Measurements from ENCODE around the gene ZNF281.
"Not testable (repeated sequence)": the region's sequence is repeated elsewhere in the genome, so short reads cannot be mapped to it uniquely, and the experiment has no call there.

The ZNF281 gene

DNA sequence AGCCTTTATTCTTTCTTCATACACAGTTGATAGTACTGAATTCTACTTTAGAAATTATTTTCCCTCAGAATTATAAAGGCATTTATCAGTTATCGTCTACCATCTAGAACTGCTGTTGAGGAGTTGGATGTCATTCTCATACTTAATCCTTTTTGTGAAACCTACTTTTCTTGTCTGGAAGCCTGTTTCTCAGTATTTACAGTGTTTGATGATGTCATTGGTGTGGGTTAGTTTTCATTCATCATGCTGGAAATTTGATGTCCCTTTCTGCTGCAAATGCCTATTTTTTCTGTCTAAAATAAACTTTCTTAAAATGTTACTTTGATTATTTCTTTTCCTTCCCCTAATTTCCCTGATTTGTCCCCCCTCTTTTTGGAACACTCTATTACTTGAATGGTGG is 22.8 kb upstream of the ZNF281 start:
- Histone ChIP-seq H3K27ac (no peak overlapping the region), H3K4me3 (no peak overlapping the region)

DNA sequence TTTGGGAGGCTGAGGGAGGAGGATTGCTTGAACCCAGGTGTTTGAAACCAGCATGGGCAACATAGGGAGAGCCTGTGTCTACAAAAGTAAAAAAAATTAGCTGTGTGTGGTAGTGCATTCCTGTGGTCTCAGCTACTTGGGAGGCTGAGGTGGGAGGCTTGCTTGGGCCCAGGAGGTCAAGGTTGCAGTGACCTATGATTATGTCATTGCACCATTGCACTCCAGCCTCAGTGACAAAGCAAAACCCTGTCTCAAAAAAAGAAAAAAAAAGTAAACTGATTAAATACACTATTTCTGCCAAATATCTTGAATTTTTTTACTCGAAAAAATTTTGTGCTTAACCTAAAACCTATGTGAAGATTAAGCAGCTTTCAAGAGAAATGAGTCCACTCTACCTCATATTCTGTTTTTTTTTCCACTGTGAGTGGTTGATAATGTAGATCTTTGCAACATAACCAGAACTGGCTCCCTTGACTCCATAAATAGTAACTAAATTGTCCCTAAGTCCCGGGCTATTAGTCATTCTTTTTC is 19.4 kb upstream of the ZNF281 start:
- no peak overlapping the region for H3K27ac ChIP-seq
- no peak overlapping the region for H3K4me3 ChIP-seq

DNA sequence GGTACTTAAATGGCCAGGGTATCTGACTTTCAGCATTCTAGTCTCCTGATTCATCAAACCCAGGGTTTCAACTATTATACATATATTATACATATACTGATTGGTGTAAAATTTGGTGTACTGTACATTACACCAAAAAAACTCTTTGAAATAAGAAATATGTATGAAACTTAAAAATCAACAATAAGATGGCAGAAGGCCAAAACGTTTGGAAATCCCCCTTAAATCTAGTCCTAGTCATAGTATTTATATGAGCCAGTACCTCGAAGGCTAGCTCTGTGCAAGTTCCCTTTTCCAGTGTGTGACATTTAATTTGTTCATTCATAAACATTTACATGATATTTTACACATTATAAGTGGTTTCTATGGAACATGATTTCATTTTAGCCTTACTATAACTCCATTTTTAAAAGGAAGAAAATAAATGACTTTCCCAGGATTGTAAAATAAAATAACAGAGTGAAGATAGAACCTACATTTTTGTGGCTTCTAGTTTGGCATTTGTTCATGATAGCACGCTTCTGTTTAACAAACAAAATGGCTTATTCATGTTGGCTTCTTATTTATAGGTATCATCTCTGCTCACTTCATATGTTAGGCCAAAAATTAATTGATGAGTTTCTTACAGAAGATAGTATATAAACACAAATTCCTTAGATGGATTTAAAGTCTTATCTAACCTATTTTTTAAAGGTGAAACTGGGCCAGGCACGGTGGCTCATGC is 18.8 kb upstream of the ZNF281 start:
- Histone ChIP-seq H3K4me3 (no peak overlapping the region), H3K27ac (no peak overlapping the region)

DNA sequence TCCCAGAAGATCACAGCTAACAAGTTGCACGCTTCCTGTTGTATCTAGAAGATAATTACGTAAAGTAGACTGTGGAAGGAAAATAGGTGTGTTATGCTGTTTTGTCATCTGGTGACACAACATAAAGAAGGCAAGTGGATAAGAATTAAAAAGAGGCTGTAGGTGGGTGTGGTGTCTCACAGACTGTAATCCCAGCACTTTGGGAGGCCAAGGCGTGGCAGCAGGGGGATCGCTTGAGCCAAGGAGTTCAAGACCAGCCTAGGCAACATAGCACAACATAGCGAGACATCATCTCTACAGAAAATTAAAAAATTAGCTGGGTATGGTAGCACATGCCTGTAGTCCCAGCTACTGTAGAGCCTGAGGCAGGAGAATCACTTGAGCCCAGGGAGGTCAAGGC is 17.9 kb upstream of the ZNF281 start:
- Histone ChIP-seq H3K27ac (no peak overlapping the region), H3K4me3 (no peak overlapping the region)

DNA sequence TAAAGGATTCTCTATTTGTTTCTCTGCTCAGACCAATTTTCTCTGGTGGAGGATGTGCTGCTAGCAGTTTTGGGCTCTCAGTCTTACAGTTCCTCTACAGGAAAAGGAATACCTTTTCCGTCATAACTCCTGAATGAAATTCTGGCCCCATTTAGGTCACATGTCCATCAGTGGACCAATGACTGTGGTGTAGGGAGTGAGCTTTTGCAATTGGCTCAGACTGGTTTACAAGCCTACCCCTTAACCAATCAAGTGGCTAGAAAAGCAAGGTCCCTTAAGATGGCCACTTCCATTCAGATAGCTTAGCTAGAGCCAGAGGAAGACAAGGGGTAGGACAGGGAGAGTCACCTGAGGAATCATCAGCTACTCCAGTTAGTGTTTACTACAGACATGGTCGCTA is 16.4 kb upstream of the ZNF281 start:
- Histone ChIP-seq H3K27ac (no peak overlapping the region), H3K4me3 (no peak overlapping the region)

DNA sequence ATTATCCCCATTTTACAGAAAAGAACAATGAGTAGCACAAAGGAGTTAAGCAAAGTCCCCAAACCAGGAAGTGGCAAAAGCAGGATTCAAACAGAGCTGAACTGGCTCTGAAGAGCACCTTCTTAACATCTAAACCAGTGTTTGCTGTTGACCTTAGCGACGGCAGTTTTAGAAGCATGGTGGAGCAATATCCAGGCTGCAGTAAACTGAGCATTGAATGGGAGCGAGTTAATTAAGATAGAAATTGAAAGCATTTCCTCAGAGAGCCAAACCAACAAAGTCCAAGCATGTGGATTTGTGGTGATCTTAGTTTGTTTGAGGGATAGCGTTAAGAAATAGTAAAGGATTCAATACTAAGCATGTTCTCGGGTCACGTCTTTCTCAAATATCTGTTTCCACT is 13.4 kb upstream of the ZNF281 start:
- no peak overlapping the region for H3K4me3 ChIP-seq
- H3K27ac ChIP-seq = no peak overlapping the region

DNA sequence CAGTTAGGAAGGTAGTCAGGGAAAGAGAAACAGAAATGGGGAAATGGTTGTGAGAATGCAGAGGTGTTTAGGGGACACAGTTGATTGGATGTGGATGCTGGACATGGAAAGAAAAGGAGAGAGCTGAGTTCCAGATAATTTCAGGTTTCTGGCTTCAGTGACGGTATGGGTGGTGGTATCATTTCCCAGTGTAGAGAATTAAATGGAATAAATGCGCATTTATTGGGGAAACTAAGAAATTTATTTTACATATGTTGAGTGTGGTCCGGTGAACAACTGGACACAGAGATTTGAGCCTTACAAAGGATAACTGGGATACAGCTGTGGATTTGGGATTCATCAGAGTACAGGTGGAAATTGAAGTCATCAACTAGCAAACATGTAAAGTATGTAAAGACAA is 12.4 kb upstream of the ZNF281 start:
- H3K27ac ChIP-seq = no peak overlapping the region
- no peak overlapping the region for H3K4me3 ChIP-seq

DNA sequence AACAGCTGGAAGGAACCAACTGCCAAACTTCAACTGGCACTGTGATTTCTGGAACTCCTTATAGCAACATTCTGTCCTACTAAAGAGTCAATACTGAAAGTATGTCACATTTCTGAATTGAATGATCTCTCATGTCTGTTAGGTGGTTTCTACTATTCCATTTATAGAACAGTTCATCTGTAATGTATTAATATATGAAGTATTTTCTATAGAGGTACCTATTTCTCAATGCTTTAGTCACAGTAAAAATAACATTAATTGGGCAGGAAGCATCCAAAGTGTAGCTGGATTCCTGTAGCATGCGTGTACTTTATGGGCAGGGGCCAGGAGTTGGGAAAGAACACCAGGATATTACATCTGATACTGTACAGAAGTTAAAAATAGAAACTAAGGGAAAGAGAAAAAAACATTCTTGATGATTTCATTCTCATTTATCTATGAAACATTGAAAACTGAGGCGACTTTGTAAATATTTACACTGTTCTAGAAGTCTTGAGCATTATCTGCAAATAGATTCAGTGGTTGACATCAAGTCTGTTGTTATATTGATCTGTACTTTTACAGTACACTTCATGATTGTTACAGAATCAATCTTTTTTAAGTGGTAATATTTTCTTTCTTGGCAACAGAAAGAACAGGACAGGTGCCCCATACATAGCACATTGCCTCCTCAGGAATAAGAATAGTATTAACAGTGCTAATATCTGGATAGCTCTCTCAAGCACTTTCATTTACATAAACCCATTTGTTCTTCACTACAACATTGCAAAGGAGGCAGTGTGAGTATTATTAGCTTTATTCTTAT is 6.2 kb upstream of the ZNF281 start:
- no peak overlapping the region for H3K4me3 ChIP-seq
- peak overlapping the region in 4 of 21 experiments; percentile 34 to 75 (median 58) for H3K27ac ChIP-seq

DNA sequence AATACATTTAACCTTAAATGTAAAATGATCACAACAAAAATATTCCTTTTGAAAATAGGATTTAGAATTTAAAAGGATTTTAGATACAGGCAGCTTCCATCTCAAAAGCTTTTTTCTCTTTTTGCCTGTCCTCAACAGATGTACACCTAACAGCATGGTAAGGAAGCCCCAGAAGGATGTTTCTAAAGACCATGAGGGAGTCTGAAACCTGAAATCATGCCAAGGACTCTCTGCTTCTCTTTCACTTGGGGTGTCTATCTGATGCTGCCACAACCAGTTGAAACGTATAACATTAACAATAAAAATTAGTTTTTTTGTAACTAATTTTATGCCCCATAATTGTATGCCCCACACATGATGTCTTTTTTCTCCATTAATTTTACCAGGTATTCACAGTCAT is 5.4 kb upstream of the ZNF281 start:
- no peak overlapping the region for H3K4me3 ChIP-seq
- H3K27ac ChIP-seq = peak overlapping the region in 3 of 21 experiments; percentile 28 to 67 (median 46)

DNA sequence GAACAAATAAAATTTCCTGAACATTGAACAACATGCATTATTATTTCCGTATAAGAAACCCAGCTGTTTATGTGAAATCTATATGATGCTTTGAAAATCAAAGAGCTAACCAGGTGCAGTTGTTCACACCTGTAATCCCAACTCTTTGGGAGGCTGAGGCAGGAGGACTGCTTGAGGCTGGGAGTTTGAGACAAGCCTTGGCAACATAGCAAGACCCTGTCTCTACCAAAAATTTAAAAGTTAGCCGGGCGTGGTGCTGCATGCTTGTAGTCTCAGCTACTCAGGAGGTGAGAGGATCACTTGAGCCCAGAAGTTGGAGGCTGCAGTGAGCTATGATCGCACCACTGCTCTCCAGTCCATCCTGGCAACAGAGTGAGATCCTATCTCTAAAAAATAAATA is 4.8 kb upstream of the ZNF281 start:
- no peak overlapping the region for H3K27ac ChIP-seq
- H3K4me3 ChIP-seq = no peak overlapping the region

DNA sequence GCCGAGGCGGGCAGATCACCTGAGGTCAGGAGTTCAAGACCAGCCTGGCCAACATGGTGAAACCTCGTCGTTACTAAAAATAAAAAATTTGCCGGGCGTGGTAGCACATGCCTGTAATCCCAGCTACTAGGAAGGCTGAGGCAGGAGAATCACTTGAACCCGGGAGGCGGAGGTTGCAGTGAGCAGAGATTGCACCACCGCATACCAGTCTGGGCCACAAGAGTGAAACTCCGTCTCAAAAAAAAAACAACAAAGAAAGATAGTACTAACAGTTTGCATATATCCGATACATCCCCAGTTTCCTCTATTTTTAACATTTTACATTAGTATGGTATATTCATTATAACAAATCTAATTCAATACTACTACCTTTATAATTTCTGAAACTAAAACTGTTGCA is 3.9 kb upstream of the ZNF281 start:
- not testable (repeated sequence) for H3K4me3 ChIP-seq, H3K27ac ChIP-seq

DNA sequence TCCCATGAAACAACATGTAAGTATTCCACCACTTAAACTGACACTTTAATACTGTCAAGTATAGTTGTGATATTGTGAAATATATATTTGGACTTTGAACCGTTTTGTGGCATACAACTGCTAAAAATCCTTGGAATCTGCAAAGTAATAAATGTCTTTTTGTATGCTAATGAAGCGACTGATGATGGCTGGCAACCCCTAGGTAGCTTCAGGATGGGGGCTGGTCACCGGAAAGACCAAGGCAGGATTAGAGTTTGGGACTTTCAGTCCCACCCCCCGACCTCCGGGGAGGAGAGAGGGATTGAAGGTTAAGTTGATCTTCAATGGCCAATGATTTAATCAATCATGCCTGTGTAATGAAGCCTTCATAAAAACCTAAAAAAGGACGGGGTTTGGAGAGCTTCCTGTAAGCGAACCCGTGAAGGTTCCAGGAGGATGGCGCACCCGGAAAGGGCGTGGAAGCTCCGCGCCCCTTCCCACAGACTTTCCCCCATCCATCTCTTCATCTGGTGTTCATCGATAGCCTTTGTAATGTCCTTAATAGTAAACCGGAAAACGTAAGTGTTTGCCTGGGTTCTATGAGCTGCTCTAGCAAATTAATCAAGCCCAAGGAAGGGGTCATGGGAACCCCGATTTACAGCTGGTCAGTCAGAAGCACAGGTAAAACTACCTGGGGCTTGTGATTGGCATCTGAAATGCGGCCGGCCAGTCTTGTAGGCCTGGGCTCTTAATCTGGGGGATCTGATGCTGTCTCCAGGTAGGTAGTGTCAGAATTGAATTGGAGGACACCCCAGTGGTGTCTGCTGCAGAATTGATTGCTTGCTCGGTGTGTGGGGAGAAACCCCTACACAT is 1.8 kb upstream of the ZNF281 start:
- no peak overlapping the region for H3K4me3 ChIP-seq

DNA sequence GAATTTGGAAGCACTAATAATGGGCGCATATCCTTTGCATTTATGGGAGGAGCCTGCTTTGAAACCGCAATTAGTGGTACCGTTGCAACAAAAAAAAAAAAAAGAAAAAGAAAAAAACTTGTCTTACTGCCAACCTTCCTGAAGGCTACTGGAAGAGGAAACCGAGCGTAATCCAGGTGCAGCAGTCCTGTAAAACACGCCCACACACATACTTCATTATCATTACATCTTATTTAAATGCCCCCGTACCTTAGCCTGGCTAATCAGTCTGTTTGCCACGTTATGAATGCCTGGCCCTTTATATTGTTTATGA is 686 bp upstream of the ZNF281 start:
- H3K4me3 ChIP-seq = peak overlapping the region; percentile 77 to 97 (median 90)

More for the DNA sequence above, 1.8 kb upstream of the ZNF281 start:
- no peak overlapping the region for H3K27ac ChIP-seq

DNA sequence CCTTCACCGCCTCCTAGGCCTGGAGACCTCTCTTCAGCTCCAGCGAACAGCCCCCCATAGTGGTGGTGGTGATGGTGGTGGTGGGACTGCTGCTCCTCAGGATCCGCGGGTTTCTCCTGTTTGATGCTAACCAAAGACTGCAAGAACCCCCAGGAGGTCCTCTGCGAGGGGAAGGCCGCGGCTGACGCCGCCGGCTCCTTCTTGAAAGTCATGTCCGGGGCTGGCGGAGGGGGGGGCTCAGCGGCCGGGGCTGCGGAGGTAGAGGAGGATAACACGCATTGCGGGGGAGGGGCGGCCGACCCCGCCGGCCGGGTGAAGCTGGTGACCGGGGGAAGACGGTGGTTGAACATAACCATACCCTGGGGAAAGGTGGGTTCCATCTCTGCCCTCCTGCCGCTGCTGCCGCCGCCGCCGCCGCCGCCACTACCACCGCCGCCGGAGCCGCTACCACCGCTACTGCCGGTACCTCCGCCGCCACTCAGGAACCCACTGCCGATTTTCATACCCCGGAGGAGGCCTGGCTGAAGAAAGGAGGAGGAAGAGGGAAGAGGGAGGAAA is 554 bp downstream of the ZNF281 start:
- peak overlapping the region; percentile 77 to 97 (median 90) for H3K4me3 ChIP-seq
- peak overlapping the region; percentile 55 to 96 (median 90) for H3K27ac ChIP-seq

More for the DNA sequence above, 686 bp upstream of the ZNF281 start:
- peak overlapping the region in 11 of 21 experiments; percentile 73 to 96 (median 90) for H3K27ac ChIP-seq

DNA sequence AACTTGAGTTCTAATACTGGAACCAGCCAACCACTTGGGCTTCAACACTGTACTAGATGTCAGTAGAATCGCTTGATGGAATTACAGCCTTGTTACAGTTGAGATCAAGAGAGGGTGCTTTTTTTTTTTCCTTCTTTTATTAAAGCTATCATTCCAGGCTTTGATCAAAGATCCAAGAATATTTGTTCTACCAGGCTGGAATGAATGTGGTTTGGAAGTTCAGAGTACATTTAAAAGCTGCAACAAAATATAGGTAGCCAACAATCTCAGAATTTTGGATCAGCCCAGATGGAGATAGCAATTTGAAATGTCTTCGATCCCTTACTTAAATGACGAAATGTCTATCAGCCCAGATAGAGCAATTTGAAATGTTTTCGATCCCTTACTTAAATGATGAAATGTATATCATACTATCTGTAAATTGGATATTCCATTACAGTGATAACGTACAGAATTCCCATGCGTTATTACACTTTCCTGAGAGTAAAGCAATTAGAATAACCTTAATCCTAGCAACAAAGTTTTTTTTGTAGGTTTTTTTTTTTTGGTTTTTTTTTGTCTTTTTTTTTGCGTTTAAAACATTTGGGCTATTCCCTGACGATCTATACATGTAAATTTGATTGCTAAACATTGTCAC is 3.6 kb downstream of the ZNF281 start:
- no peak overlapping the region for H3K27ac ChIP-seq
- H3K4me3 ChIP-seq = no peak overlapping the region

DNA sequence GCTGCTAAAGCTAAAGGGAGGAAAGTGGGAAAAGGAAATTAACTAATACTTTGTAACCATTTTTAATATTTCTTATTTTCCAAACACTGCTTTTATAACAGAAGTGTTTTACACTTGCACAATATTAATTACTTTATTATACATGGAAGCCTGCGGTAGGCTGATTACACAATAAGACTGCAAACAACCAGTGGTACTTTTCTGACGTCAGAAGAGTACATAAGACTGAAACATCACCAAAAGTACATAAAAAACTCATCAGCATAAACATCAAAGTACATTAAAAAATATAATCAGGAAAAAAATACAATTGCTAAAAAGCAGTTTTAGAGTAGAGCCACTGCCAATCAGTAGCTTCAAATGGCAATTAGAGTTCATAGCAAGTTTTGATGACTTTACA is 4.6 kb downstream of the ZNF281 start:
- Histone ChIP-seq H3K4me3 (no peak overlapping the region), H3K27ac (no peak overlapping the region)

DNA sequence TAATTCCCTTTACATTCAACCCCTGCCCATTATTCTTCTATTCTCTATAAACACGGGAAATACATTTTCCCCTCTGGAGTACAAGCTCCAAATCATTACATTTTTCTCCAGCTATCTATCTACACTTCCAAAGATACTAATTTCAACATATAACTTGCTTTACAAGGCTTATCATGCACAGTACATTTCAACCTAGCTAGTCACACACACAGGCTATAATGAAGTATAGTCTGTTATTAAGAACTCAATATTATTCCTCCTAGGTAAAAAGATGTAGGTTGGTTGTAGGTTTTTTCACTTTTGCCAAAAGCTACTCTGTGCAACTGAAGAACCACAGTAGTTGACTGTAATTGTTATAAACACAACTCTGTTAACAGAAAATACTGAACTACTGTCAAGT is 8.1 kb downstream of the ZNF281 start:
- no peak overlapping the region for H3K27ac ChIP-seq
- H3K4me3 ChIP-seq = no peak overlapping the region

DNA sequence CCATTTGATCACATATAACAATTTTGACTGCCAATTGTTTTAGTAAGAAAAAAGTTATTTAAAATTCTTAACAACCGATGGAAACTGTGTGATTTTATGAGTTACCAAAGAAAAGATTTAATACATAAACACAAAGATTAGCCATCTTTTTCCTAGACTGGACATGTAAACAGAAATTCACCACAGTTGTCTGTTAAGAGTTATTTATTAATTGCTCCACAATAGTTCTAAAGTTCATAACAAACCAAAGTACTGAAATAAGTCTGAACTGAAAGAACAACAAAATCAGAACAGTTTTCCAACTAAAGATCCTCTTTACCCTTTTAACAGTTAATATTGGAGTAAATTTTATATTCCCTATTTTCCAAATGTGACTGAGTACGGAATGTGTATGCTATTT is 8.6 kb downstream of the ZNF281 start:
- no peak overlapping the region for H3K27ac ChIP-seq
- H3K4me3 ChIP-seq = no peak overlapping the region

DNA sequence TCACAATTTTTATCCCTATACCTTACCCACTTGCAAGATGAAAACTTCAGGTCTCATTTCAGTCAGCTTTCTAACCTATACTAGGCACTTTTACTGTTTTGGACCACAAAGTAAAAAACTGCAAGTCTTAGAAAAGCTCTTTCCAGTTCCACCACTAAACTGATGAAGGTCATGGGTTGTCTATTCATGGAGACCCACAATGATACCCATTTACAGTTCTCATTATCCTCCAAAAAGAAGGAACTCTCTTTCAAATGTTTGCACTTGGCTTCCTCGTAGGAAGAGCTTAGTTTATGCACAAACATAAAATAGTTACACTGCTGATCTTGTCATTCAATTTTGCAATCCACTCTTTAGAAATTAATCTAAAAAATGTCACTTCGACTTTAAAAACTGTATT is 9.3 kb downstream of the ZNF281 start:
- Histone ChIP-seq H3K27ac (no peak overlapping the region), H3K4me3 (no peak overlapping the region)

DNA sequence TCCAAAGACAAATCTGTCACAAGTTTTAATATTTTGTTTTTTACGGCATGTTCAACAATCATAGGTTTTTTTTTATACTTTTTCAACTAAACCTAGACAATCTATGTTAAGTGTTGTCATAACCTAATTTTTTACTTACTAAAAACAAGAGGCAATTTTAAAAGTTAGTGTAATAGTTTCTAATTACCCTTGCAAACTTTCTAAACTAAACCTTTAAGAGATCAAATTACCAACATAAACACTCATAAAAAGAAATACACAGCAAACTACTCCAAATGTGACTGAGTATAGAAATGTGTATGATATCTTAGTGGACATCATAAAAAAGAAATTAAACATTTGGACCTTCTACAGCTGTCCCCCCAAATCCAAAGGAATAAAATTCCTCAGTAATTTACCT is 10.0 kb downstream of the ZNF281 start:
- H3K27ac ChIP-seq = no peak overlapping the region
- no peak overlapping the region for H3K4me3 ChIP-seq

Data from skin epidermis (tissue), 12 donors.